Activated CD8-positive, alpha-beta memory T cell treated with anti-CD3 and anti-CD28 coated beads for 24 hours (primary cell): ENCODE results near the gene MLX.

Experiments used
- DNase-seq: peaks from one replicate; pipeline ENCODE4 v3.0.0-alpha.2; 2020

The MLX gene

GRCh38 chr17:42566883-42567573 is at the start of gene MLX:
Gene MLX, plus strand, starts transcription at chr17:42567100. Its CDS starts 25 bp downstream, at chr17:42567125.
- peak; percentile 96 for DNase-seq

- peak; percentile 94 for DNase-seq
Measured at GRCh38 chr17:42517516-42517915, 49.4 kb upstream of the MLX start.

- DNase-seq: no peak
Measured at GRCh38 chr17:42518046-42518754, 48.7 kb upstream of the MLX start.

- no peak for DNase-seq
Measured at GRCh38 chr17:42518755-42519545, 48.0 kb upstream of the MLX start.

- DNase-seq: no peak
Measured at GRCh38 chr17:42519546-42520491, 47.1 kb upstream of the MLX start.

GRCh38 chr17:42520540-42520951 is 46.4 kb upstream of the MLX start:
- DNase-seq: no peak

- no peak for DNase-seq
Measured at GRCh38 chr17:42521036-42521435, 45.9 kb upstream of the MLX start.

- DNase-seq: no peak
Measured at GRCh38 chr17:42521666-42522262, 45.1 kb upstream of the MLX start.

GRCh38 chr17:42522263-42522790 is 44.6 kb upstream of the MLX start:
- DNase-seq: no peak

GRCh38 chr17:42522798-42523278 is 44.1 kb upstream of the MLX start:
- DNase-seq: no peak

- DNase-seq: no peak
Measured at GRCh38 chr17:42525221-42525620, 41.7 kb upstream of the MLX start.

- DNase-seq: no peak
Measured at GRCh38 chr17:42526031-42526444, 40.9 kb upstream of the MLX start.

GRCh38 chr17:42527932-42528331 is 39.0 kb upstream of the MLX start:
- no peak for DNase-seq

- DNase-seq: no peak
Measured at GRCh38 chr17:42529061-42529460, 37.8 kb upstream of the MLX start.

GRCh38 chr17:42530952-42531454 is 35.9 kb upstream of the MLX start:
- DNase-seq: no peak

GRCh38 chr17:42531455-42532354 is 35.2 kb upstream of the MLX start:
- peak; percentile 78 for DNase-seq

GRCh38 chr17:42535155-42536047 is 31.5 kb upstream of the MLX start:
- no peak for DNase-seq

- DNase-seq: peak; percentile 95
Measured at GRCh38 chr17:42536048-42536371, 30.9 kb upstream of the MLX start, which contains the start of gene NAGLU. Gene NAGLU, plus strand, starts transcription at chr17:42536241. Its CDS starts 32 bp downstream, at chr17:42536273.
